Aorta (tissue), 5 donors: Measurements from ENCODE around the gene GRIN2D. TPM values are rescaled to one million over a fixed set of nuclear protein-coding genes. Genes with fewer than 3 reads are reported as not detected.
"Not testable (repeated sequence)": the region's sequence is repeated elsewhere in the genome, so short reads cannot be mapped to it uniquely, and the experiment has no call there.

Experiments
- ATAC-seq: fragments of 200-7000 bp; cut with Tn5 transposase; one replicate; pipeline ENCODE4 v1.9.1; 2022; ENCODE audit warnings: moderate library complexity; ENCODE audit not compliant: low FRiP score
- DNase-seq, 2 donors: peaks; one replicate each; pipeline ENCODE4 v3.0.0-alpha.2; 2020
- H3K27ac ChIP-seq, 2 donors: one replicate each; pipeline ENCODE4 v1.5.1; 2013; ENCODE audit warnings: low read length in 2 of 2, mild to moderate bottlenecking in 2 of 2, moderate library complexity in 2 of 2, control low read depth in 1 of 2, inconsistent platforms in 1 of 2, low read depth in 1 of 2
- H3K27me3 ChIP-seq, 2 donors: one replicate each; pipeline ENCODE4 v1.6.1; 2013; ENCODE audit warnings: control low read depth in 1 of 2, low read length in 1 of 2, mild to moderate bottlenecking in 1 of 2, moderate library complexity in 1 of 2; ENCODE audit not compliant: insufficient read depth in 2 of 2, control insufficient read depth in 1 of 2
- H3K36me3 ChIP-seq, 2 donors: one replicate each; pipeline ENCODE4 v1.6.1; 2013; ENCODE audit warnings: control low read depth in 1 of 2, low read length in 1 of 2, mild to moderate bottlenecking in 1 of 2; ENCODE audit not compliant: insufficient read depth in 2 of 2, control insufficient read depth in 1 of 2
- H3K4me1 ChIP-seq, 2 donors: one replicate each; pipeline ENCODE4 v1.6.1; 2013; ENCODE audit warnings: low read length in 2 of 2, control low read depth in 1 of 2, mild to moderate bottlenecking in 1 of 2, moderate library complexity in 1 of 2; ENCODE audit not compliant: insufficient read depth in 2 of 2, control insufficient read depth in 1 of 2
- H3K4me3 ChIP-seq, 2 donors: one replicate each; pipeline ENCODE4 v1.5.1; 2013; ENCODE audit warnings: low read length in 2 of 2, control low read depth in 1 of 2, mild to moderate bottlenecking in 1 of 2
- H3K9me3 ChIP-seq: one replicate; pipeline ENCODE4 v1.6.1; 2013; ENCODE audit warnings: mild to moderate bottlenecking, low read length; ENCODE audit not compliant: control insufficient read depth
- WGBS, 2 donors: extraction: QIAGEN DNeasy Blood & Tissue Kit; methylation state at CpG; one replicate each; pipeline ENCODE4 v1.1.7; 2013; 5-methylcytosine and 5-hydroxymethylcytosine counted together
- intact Hi-C, 2 donors: fragments of 100-400 bp; cut with DNase I; formaldehyde crosslinking; loops; one replicate each; pipeline versions ENCODE4 v1.14.2 to v1.15.0; 2022
- polyA plus RNA-seq, 2 donors: library from polyadenylated mRNA; stranded (reverse); fragments of 200-250 nt; gene quantifications; one replicate each; pipeline ENCODE4 v1.2.3, GENCODE V29; 2013
- total RNA-seq, 2 donors: library from RNA; stranded (reverse); fragmentation: NEBNext Ultra II Directional; extraction: Animal tissue kit (Norgen Biotek cat#: 25700); gene quantifications; one replicate each; pipeline ENCODE4 v1.2.1, GENCODE V29; 2021
- donor health status: healthy with polysubstance abuse.
- donor health status: Bipolar disorder and iron deficiency.
- donor health status: DM: no; HTN: no; CAD: no.
- donor health status: DM: no; HTN: no; CAD: no.
- donor health status: DM: yes; HTN: yes; CAD: no.

Gene GRIN2D
- total and polyA plus RNA-seq, 4 donors = 0.03 to 4.0 (median 0.91) TPM; not detected in 1

GRCh38 chr19:48392006-48392344, 1.5 kb upstream of the GRIN2D start:
- intact Hi-C loops = loop anchor here in 1 of 2 donors (5.0 kb wide), 1 partner anchor 70 kb away; a partner anchor contains a TSS
- not testable (repeated sequence) for H3K36me3 ChIP-seq, H3K4me3 ChIP-seq, H3K27ac ChIP-seq, H3K4me1 ChIP-seq, H3K9me3 ChIP-seq, H3K27me3 ChIP-seq, ATAC-seq, DNase-seq
- WGBS, 2 donors = 86 to 87% methylated on average over 1 of the region's 1 CpG

- DNase-seq (no peak), ATAC-seq (no peak)
- Histone ChIP-seq H3K9me3 (no peaks in the 10 kb centered on the region), H3K27me3 (no peaks in the 10 kb centered on the region), H3K27ac (no peak overlapping the region), H3K36me3 (no peaks in the 10 kb centered on the region), H3K4me1 (no peaks in the 10 kb centered on the region), H3K4me3 (no peak overlapping the region)
- intact Hi-C loops = loop anchor here in 1 of 2 donors (5.0 kb wide), 1 partner anchor 71 kb away; a partner anchor contains a TSS
- WGBS, 2 donors = 86 to 91% methylated on average over 14 to 15 of the region's 15 CpGs
Observed at GRCh38 chr19:48392860-48393558, 459 bp upstream of the GRIN2D start.

GRCh38 chr19:48394331-48395169, 1.1 kb downstream of the GRIN2D start:
- WGBS, 2 donors = 4% methylated on average over 28 to 38 of the region's 38 CpGs
- intact Hi-C loops = loop anchor here in 1 of 2 donors (5.0 kb wide), 1 partner anchor 72 kb away; a partner anchor contains a TSS
- no peaks in the 10 kb centered on the region for H3K36me3 ChIP-seq
- no peaks in the 10 kb centered on the region for H3K4me1 ChIP-seq
- H3K4me3 ChIP-seq = no peak overlapping the region
- no peaks in the 10 kb centered on the region for H3K27me3 ChIP-seq
- H3K27ac ChIP-seq = no peak overlapping the region
- no peak for DNase-seq
- no peak for ATAC-seq
- H3K9me3 ChIP-seq = no peaks in the 10 kb centered on the region

GRCh38 chr19:48395170-48395455, 1.6 kb downstream of the GRIN2D start:
- DNase-seq (no peak), ATAC-seq (no peak)
- Histone ChIP-seq H3K9me3 (no peaks in the 10 kb centered on the region), H3K27me3 (no peaks in the 10 kb centered on the region), H3K27ac (no peak overlapping the region), H3K36me3 (no peaks in the 10 kb centered on the region), H3K4me3 (no peak overlapping the region), H3K4me1 (no peaks in the 10 kb centered on the region)
- WGBS, 2 donors = 5 to 10% methylated on average over 6 of the region's 6 CpGs
- intact Hi-C loops = no loop called here

GRCh38 chr19:48395499-48395898, 2.0 kb downstream of the GRIN2D start:
- intact Hi-C loops = no loop called here
- Histone ChIP-seq H3K4me3 (no peak overlapping the region), H3K9me3 (no peaks in the 10 kb centered on the region), H3K27ac (no peak overlapping the region), H3K4me1 (no peaks in the 10 kb centered on the region), H3K27me3 (no peaks in the 10 kb centered on the region), H3K36me3 (no peaks in the 10 kb centered on the region)
- WGBS, 2 donors = 29 to 37% methylated on average over 8 to 9 of the region's 9 CpGs
- no peak for ATAC-seq
- no peak for DNase-seq

GRCh38 chr19:48396016-48396823, 2.8 kb downstream of the GRIN2D start:
- Histone ChIP-seq H3K36me3 (no peaks in the 10 kb centered on the region), H3K9me3 (no peaks in the 10 kb centered on the region), H3K4me1 (no peaks in the 10 kb centered on the region), H3K27me3 (no peaks in the 10 kb centered on the region), H3K4me3 (no peak overlapping the region), H3K27ac (no peak overlapping the region)
- intact Hi-C loops = no loop called here
- DNase-seq (no peak), ATAC-seq (no peak)
- 57% methylated on average over 16 to 24 of the region's 24 CpGs for WGBS, 2 donors

- DNase-seq (no peak), ATAC-seq (no peak)
- WGBS, 2 donors = 49 to 57% methylated on average over 2 of the region's 2 CpGs
- intact Hi-C loops = no loop called here
- Histone ChIP-seq H3K4me3 (no peak overlapping the region), H3K4me1 (no peaks in the 10 kb centered on the region), H3K27me3 (no peaks in the 10 kb centered on the region), H3K27ac (no peak overlapping the region), H3K36me3 (no peaks in the 10 kb centered on the region), H3K9me3 (no peaks in the 10 kb centered on the region)
Observed at GRCh38 chr19:48396824-48397176, 3.3 kb downstream of the GRIN2D start.

- Histone ChIP-seq H3K27me3 (no peaks in the 10 kb centered on the region), H3K36me3 (no peaks in the 10 kb centered on the region), H3K4me1 (no peaks in the 10 kb centered on the region), H3K9me3 (no peaks in the 10 kb centered on the region), H3K27ac (no peak overlapping the region), H3K4me3 (no peak overlapping the region)
- no peak for DNase-seq
- intact Hi-C loops = no loop called here
- ATAC-seq = no peak
- 64 to 69% methylated on average over 22 of the region's 22 CpGs for WGBS, 2 donors
Observed at GRCh38 chr19:48397263-48398101, 4.0 kb downstream of the GRIN2D start.
